ENCODE measurements around the gene ERCC6L2. TPM values are rescaled to one million over a fixed set of nuclear protein-coding genes. Genes with fewer than 3 reads are reported as not detected.

Gene ERCC6L2
- total RNA-seq: 49.5 and 52.9 TPM in 2 replicates
- long read RNA-seq, partial matches to known transcripts: 23 of 118 reads
- long read RNA-seq, other reads (novel, unspliced or antisense): 95 of 118 reads

- peak; percentile 90 for DNase-seq (ENCODE audit: low spot score, unreplicated experiment)
- Mint-ChIP-seq H3K36me3 (ENCODE audit: insufficient read depth) (peaks cover 15% of the 10 kb centered on the region), H3K4me1 (ENCODE audit: low read depth) (peaks cover 10% of the 10 kb centered on the region), H3K4me3 (ENCODE audit: low read depth) (no peak within 1 kb of the TSS), H3K27ac (no peak within 1 kb of the TSS), H3K9me3 (ENCODE audit: low read depth) (no peaks in the 10 kb centered on the region), H3K27me3 (no peaks in the 10 kb centered on the region)
- TF ChIP-seq, protein P1, sequence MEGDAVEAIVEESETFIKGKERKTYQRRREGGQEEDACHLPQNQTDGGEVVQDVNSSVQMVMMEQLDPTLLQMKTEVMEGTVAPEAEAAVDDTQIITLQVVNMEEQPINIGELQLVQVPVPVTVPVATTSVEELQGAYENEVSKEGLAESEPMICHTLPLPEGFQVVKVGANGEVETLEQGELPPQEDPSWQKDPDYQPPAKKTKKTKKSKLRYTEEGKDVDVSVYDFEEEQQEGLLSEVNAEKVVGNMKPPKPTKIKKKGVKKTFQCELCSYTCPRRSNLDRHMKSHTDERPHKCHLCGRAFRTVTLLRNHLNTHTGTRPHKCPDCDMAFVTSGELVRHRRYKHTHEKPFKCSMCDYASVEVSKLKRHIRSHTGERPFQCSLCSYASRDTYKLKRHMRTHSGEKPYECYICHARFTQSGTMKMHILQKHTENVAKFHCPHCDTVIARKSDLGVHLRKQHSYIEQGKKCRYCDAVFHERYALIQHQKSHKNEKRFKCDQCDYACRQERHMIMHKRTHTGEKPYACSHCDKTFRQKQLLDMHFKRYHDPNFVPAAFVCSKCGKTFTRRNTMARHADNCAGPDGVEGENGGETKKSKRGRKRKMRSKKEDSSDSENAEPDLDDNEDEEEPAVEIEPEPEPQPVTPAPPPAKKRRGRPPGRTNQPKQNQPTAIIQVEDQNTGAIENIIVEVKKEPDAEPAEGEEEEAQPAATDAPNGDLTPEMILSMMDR (IDR thresholded peaks at IDR 0.05; ENCODE audit: unreplicated experiment): no peak
These were observed at the start of gene ERCC6L2 for GRCh38 chr9:95875305-95876137. ERCC6L2 (plus strand) TSS chr9:95875691; CDS start chr9:95876039, 348 bp downstream.

- H3K36me3 Mint-ChIP-seq (ENCODE audit: insufficient read depth): no peaks in the 10 kb centered on the region
- no peaks in the 10 kb centered on the region for H3K4me1 Mint-ChIP-seq (ENCODE audit: low read depth)
- no peak for DNase-seq (ENCODE audit: low spot score, unreplicated experiment)
- H3K27ac Mint-ChIP-seq: no peak overlapping the region
- H3K27me3 Mint-ChIP-seq: no peaks in the 10 kb centered on the region
- H3K9me3 Mint-ChIP-seq (ENCODE audit: low read depth): no peaks in the 10 kb centered on the region
- TF ChIP-seq, protein P1 (IDR thresholded peaks at IDR 0.05; ENCODE audit: unreplicated experiment): no peak
- H3K4me3 Mint-ChIP-seq (ENCODE audit: low read depth): no peak overlapping the region
These were observed 49.2 kb upstream of the ERCC6L2 start for GRCh38 chr9:95826183-95826838.

DNA sequence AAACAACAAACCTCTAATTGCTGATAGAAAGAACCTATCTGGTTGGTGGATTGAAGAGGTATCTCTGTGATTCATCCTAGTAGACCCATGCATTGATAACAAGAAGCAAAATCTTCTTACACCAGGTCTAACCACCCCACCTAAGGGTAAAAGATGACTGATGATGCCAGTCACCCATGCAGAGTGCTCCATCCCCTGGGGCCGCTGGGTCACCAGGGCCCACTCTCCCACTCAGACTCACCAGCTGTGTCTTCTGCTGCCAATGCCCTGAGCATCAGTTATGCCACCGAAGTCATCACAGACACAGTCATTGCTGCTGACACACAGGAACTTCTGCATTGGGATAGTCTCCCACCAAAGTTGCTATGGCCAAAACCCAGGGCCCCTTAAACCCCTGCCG lies 44.7 kb upstream of the ERCC6L2 start:
- no peaks in the 10 kb centered on the region for H3K36me3 Mint-ChIP-seq (ENCODE audit: insufficient read depth)
- H3K4me3 Mint-ChIP-seq (ENCODE audit: low read depth): no peak overlapping the region
- TF ChIP-seq, protein P1 (IDR thresholded peaks at IDR 0.05; ENCODE audit: unreplicated experiment): no peak
- no peak overlapping the region for H3K27ac Mint-ChIP-seq
- DNase-seq (ENCODE audit: low spot score, unreplicated experiment): no peak
- no peaks in the 10 kb centered on the region for H3K4me1 Mint-ChIP-seq (ENCODE audit: low read depth)
- H3K27me3 Mint-ChIP-seq: peaks cover 6% of the 10 kb centered on the region
- no peaks in the 10 kb centered on the region for H3K9me3 Mint-ChIP-seq (ENCODE audit: low read depth)

- Mint-ChIP-seq H3K27me3 (peaks cover 6% of the 10 kb centered on the region), H3K4me1 (ENCODE audit: low read depth) (no peaks in the 10 kb centered on the region), H3K27ac (no peak overlapping the region), H3K9me3 (ENCODE audit: low read depth) (no peaks in the 10 kb centered on the region), H3K4me3 (ENCODE audit: low read depth) (no peak overlapping the region), H3K36me3 (ENCODE audit: insufficient read depth) (no peaks in the 10 kb centered on the region)
- TF ChIP-seq, protein P1 (IDR thresholded peaks at IDR 0.05; ENCODE audit: unreplicated experiment): no peak
- no peak for DNase-seq (ENCODE audit: low spot score, unreplicated experiment)
These were observed 43.7 kb upstream of the ERCC6L2 start for GRCh38 chr9:95831810-95832209.

GRCh38 chr9:95833546-95834178 lies 41.8 kb upstream of the ERCC6L2 start:
- Mint-ChIP-seq H3K27me3 (peaks cover 6% of the 10 kb centered on the region), H3K36me3 (ENCODE audit: insufficient read depth) (no peaks in the 10 kb centered on the region), H3K4me1 (ENCODE audit: low read depth) (no peaks in the 10 kb centered on the region), H3K9me3 (ENCODE audit: low read depth) (no peaks in the 10 kb centered on the region), H3K27ac (no peak overlapping the region), H3K4me3 (ENCODE audit: low read depth) (no peak overlapping the region)
- TF ChIP-seq, protein P1 (IDR thresholded peaks at IDR 0.05; ENCODE audit: unreplicated experiment): no peak
- DNase-seq (ENCODE audit: low spot score, unreplicated experiment): no peak
